Measurements from ENCODE around the gene FMNL3.

DNA sequence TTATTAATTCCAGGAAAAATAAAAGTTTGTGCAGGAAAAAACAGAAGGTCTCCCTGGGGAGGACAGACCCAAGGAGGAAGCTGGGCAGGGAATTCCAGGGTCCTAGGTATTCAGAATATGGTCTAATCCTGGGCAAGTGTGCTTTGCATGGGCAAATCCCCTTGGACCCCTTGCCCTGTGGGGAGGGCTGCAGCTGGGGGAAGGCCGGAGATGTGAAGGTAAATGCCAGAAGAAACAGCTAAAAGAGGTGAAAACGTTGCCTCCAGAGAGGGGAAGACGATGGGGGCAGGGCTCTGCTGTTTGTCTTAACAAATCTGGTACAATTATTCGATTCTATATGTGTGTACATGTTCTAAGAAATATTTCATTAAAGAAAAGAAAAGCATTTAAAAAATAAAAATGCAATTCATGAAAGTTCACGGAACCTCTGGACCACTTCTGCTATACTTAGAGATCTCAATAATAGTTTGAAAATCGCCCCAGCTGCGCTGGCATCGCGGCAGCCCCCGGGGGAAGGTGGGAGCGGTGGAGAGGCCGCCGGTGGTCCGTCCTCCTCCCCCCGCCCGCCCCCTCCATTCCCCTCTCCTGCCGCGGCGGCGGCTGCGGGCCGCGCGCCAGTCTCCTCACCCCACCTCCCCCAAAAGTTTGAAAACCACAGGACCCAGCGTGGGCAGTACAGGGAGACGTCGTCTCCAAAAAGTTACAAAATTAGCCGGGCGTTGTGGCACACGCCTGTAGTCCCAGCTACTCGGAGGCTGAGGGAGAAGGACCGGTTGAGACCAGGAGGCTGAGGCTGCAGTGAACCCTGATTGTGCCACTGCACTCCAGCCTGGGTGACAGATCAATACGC is 85.3 kb downstream of the FMNL3 start:
- no peak for TF ChIP-seq CTCF (IDR thresholded peaks at IDR 0.05)
- TF ChIP-seq EZH2 (IDR thresholded peaks at IDR 0.05): no peak
- TF ChIP-seq EZH2phosphoT487 (IDR thresholded peaks at IDR 0.05): no peak

Data from neural progenitor cell (in vitro differentiated cells).